Activated T-helper 2 cell treated with anti-CD3 and anti-CD28 coated beads, Interferon-gamma antibody, Interleukin-2, Interleukin-4, amounts not matched to agents 10 μg/mL and 5 μg/mL and 100 μg/mL, durations not matched to agents 14 hours and 24 hours and 36 hours (primary cell): Measurements from ENCODE around the gene BORCS5. TPM values are rescaled to one million over a fixed set of nuclear protein-coding genes. Genes with fewer than 3 reads are reported as not detected.
A peak's percentile ranks its signal among the peaks of the same experiment; 100 is the strongest.
"Not testable (repeated sequence)": the region's sequence is repeated elsewhere in the genome, so short reads cannot be mapped to it uniquely, and the experiment has no call there.

ENCODE experiments used
- DNase-seq: peaks from one replicate; pipeline ENCODE4 v3.0.0; 2021; ENCODE audit warnings: low spot score
- H3K27ac Mint-ChIP-seq: one replicate; pipeline ENCODE4 v1.8.0; 2021; ENCODE audit warnings: mixed read lengths
- H3K27me3 Mint-ChIP-seq: one replicate; pipeline ENCODE4 v1.8.0; 2021; ENCODE audit warnings: low read depth, mixed read lengths
- H3K36me3 Mint-ChIP-seq: one replicate; pipeline ENCODE4 v1.8.0; 2021; ENCODE audit warnings: low read depth, mixed read lengths
- H3K4me1 Mint-ChIP-seq: one replicate; pipeline ENCODE4 v1.8.0; 2021; ENCODE audit warnings: low read depth, mixed read lengths
- H3K4me3 Mint-ChIP-seq: one replicate; pipeline ENCODE4 v1.8.0; 2021; ENCODE audit warnings: low read depth, mild to moderate bottlenecking, moderate library complexity, mixed read lengths
- H3K9me3 Mint-ChIP-seq: one replicate; pipeline ENCODE4 v1.8.0; 2021; ENCODE audit warnings: mixed read lengths
- intact Hi-C: fragments of 100-400 bp; cut with micrococcal nuclease; formaldehyde crosslinking; loops from one replicate; pipeline ENCODE4 v1.15.1; 2023
- total RNA-seq: library from RNA; stranded (reverse); gene quantifications from 2 replicates; pipeline ENCODE4 v1.2.3, GENCODE V29; 2022

BORCS5 gene
- total RNA-seq, 1 donor from 2014 or later, result 45.9 TPM

DNA sequence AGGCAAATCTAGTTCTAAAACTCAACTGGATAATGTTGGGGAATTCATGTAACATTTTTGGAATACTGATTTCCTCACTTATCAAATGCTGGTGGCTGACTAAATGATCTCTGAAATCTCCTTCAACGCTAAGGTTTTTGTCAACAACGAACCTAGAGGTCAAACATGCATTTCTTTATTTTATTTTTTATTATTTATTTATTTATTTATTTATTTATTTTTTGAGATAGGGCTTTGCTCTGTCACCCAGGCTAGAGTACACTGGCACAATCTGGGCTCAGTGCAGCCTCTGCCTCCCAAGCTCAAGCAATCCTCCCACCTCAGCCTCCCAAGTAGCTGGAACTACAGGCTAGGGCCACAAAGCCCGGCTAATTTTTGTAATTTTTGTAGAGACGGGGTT is 141.3 kb downstream of the BORCS5 start:
- Mint-ChIP-seq H3K9me3 (no peaks in the 10 kb centered on the region), H3K36me3 (peaks cover 42% of the 10 kb centered on the region), H3K27ac (no peak overlapping the region), H3K4me1 (peaks cover 40% of the 10 kb centered on the region), H3K4me3 (no peak overlapping the region), H3K27me3 (no peaks in the 10 kb centered on the region)
- DNase-seq, result no peak
- intact Hi-C loops, result no loop called here

- H3K27me3 Mint-ChIP-seq, result no peaks in the 10 kb centered on the region
- intact Hi-C loops, result no loop called here
- peaks cover 51% of the 10 kb centered on the region for H3K36me3 Mint-ChIP-seq
- H3K4me1 Mint-ChIP-seq, result peaks cover 51% of the 10 kb centered on the region
- no peak overlapping the region for H3K4me3 Mint-ChIP-seq
- no peak for DNase-seq
- peak overlapping the region; percentile 10 for H3K27ac Mint-ChIP-seq
- H3K9me3 Mint-ChIP-seq, result no peaks in the 10 kb centered on the region
These were observed 143.2 kb downstream of the BORCS5 start for GRCh38 chr12:12499909-12500604.

GRCh38 chr12:12501121-12501520 is 144.2 kb downstream of the BORCS5 start:
- H3K4me3 Mint-ChIP-seq, result no peak overlapping the region
- intact Hi-C loops, result loop anchor here (1.0 kb wide), 1 partner anchor 18 kb away; no protein-coding TSS in a partner anchor
- H3K27me3 Mint-ChIP-seq, result no peaks in the 10 kb centered on the region

DNA sequence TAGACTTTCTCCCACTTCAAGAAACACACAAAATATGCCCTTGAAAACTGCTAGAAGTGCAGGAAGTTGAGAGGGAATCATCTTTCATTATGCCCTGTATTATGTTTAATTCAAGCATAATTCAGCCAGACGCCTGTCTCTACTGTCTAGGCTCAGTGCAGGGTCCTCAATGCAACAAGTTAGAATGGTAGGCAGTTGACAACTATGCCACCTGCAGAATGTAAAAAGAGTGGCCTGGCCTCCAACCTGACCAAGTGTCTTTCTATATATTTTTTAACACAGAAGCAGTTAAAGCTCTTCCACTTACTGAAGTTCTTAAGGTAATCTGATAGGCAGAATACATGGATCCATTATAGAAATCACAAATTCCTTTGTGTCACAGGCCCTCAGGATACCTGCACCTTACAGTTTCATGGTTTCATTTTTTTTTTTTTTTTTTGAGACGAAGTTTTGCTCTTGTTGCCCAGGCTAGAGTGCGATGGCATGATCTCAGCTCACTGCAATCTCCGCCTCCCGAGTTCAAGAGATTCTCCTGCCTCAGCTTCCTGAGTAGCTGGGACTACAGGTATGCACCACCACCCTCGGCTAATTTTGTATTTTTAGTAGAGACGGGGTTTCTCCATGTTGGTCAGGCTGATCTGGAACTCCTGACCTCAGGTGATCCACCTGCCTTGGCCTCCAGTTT is 145.4 kb downstream of the BORCS5 start:
- H3K27ac Mint-ChIP-seq, result peak overlapping the region; percentile 93

More at GRCh38 chr12:12501121-12501520, 144.2 kb downstream of the BORCS5 start:
- Mint-ChIP-seq H3K27ac (peak overlapping the region; percentile 89), H3K36me3 (peaks cover 55% of the 10 kb centered on the region), H3K9me3 (no peaks in the 10 kb centered on the region), H3K4me1 (peaks cover 54% of the 10 kb centered on the region)
- DNase-seq, result no peak

GRCh38 chr12:12502815-12503151 is 145.9 kb downstream of the BORCS5 start:
- intact Hi-C loops, result no loop called here
- Mint-ChIP-seq H3K27me3 (no peaks in the 10 kb centered on the region), H3K4me1 (peaks cover 59% of the 10 kb centered on the region), H3K4me3 (no peak overlapping the region), H3K36me3 (peaks cover 57% of the 10 kb centered on the region), H3K27ac (peak overlapping the region; percentile 93), H3K9me3 (no peaks in the 10 kb centered on the region)
- DNase-seq, result no peak

More for the DNA sequence above, 145.4 kb downstream of the BORCS5 start:
- H3K27me3 Mint-ChIP-seq, DNase-seq, H3K4me3 Mint-ChIP-seq, H3K9me3 Mint-ChIP-seq, intact Hi-C loops: not testable (repeated sequence)
- peaks cover 58% of the 10 kb centered on the region for H3K4me1 Mint-ChIP-seq
- H3K36me3 Mint-ChIP-seq, result peaks cover 56% of the 10 kb centered on the region

DNA sequence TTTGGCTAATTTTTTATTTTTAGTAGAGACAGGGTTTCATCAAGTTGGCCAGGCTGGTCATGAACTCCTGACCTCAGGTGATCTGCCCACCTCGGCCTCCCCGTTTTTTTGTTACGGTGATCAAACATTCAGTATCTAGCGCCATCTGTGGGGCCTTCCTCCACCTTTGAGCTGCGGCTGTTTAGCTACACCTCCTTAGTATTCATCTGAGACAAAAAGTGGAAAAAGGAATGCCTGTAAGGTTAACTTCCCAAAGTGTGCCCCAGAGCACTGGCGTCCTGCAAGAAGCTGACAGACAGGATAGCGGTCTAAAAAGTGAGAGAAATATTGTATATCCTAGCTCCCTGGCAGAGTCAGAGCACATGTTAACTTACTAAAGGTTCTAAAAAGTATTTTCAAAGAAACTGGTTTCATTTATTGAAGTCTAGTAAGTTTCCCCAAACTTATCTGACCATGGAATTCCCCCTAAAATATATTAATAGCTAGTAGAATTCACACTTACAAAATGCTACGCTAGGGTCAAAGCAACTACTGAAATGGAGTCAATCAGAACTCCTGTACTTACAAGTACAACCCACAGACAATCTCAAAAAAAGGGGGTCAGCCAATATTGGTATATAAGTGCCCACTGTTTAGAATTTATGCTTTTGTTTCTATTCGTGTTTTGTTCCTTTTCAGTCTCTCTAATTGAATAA is 146.7 kb downstream of the BORCS5 start:
- intact Hi-C loops, result no loop called here
- H3K4me1 Mint-ChIP-seq, result peaks cover 66% of the 10 kb centered on the region
- no peak for DNase-seq

GRCh38 chr12:12505544-12506495 is 148.9 kb downstream of the BORCS5 start:
- peak overlapping the region; percentile 97 for H3K27ac Mint-ChIP-seq
- intact Hi-C loops, result loop anchor here (1.0 to 5.0 kb wide), 5 partner anchors 19 to 211 kb away; partner anchors contain the start of gene CDKN1B
- H3K9me3 Mint-ChIP-seq, result no peaks in the 10 kb centered on the region
- peaks cover 44% of the 10 kb centered on the region for H3K36me3 Mint-ChIP-seq
- peaks cover 70% of the 10 kb centered on the region for H3K4me1 Mint-ChIP-seq
- DNase-seq, result no peak
- H3K4me3 Mint-ChIP-seq, result peak overlapping the region; percentile 53
- no peaks in the 10 kb centered on the region for H3K27me3 Mint-ChIP-seq

More for the DNA sequence above, 146.7 kb downstream of the BORCS5 start:
- Mint-ChIP-seq H3K4me3 (no peak overlapping the region), H3K27me3 (no peaks in the 10 kb centered on the region), H3K9me3 (no peaks in the 10 kb centered on the region), H3K36me3 (peaks cover 64% of the 10 kb centered on the region), H3K27ac (peak overlapping the region; percentile 93)

DNA sequence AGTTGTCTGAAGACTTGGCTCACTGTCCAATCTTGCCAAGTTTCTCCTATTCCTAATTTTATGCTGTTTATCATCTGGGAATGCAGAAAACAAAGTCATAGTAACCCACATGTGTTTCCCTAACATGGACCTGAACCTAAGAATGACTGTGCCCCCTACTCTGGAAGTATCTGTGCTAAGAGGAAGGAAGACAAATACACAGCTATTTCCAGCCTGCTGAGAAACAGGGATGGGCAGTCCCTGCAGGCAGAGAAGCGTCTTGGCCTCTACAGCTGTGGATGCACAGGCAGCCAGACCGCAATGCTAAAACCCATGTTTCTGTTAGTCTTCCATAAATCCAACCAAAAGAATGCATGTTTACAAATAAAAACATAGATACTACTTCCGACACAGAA is 149.6 kb downstream of the BORCS5 start:
- no peaks in the 10 kb centered on the region for H3K27me3 Mint-ChIP-seq
- H3K4me1 Mint-ChIP-seq, result peaks cover 64% of the 10 kb centered on the region
- no peak for DNase-seq
- intact Hi-C loops, result loop anchor here (1.0 to 5.0 kb wide), 5 partner anchors 19 to 211 kb away; partner anchors contain the start of gene CDKN1B
- H3K4me3 Mint-ChIP-seq, result peak overlapping the region; percentile 53
- no peaks in the 10 kb centered on the region for H3K9me3 Mint-ChIP-seq
- H3K27ac Mint-ChIP-seq, result peak overlapping the region; percentile 97
- peaks cover 37% of the 10 kb centered on the region for H3K36me3 Mint-ChIP-seq

DNA sequence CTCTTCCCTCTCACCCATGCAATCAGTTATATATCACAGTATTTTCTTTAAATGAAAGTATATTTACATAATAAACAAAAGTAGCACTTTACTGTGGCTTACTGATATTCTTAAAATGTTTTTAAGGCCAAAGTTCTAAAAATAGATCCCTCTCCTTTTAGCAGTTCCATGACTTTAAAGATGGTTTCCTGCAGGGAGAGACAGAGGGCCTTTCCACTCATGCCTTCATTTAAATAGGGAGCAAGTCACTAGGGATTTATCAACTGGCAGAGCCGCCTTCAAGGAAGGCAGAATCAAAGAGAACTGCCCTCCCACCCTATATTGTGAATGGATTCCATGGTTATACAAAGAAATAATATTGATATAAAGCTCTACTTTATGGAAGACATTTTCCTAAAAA is 150.2 kb downstream of the BORCS5 start:
- Mint-ChIP-seq H3K27ac (peak overlapping the region; percentile 97), H3K4me3 (peak overlapping the region; percentile 53), H3K27me3 (no peaks in the 10 kb centered on the region), H3K36me3 (peaks cover 37% of the 10 kb centered on the region), H3K4me1 (peaks cover 62% of the 10 kb centered on the region), H3K9me3 (no peaks in the 10 kb centered on the region)
- intact Hi-C loops, result loop anchor here (2.0 to 5.0 kb wide), 3 partner anchors 32 to 210 kb away; partner anchors contain the start of gene CDKN1B
- no peak for DNase-seq

GRCh38 chr12:12508612-12509011 is 151.7 kb downstream of the BORCS5 start:
- Mint-ChIP-seq H3K4me1 (peaks cover 51% of the 10 kb centered on the region), H3K9me3 (no peaks in the 10 kb centered on the region), H3K4me3 (no peak overlapping the region), H3K27ac (peak overlapping the region; percentile 26), H3K27me3 (no peaks in the 10 kb centered on the region), H3K36me3 (peaks cover 33% of the 10 kb centered on the region)
- intact Hi-C loops, result loop anchor here (5.0 kb wide), 1 partner anchor 209 kb away; the partner anchor contains the start of gene CDKN1B
- DNase-seq, result no peak

- intact Hi-C loops, result no loop called here
- Mint-ChIP-seq H3K27me3 (no peaks in the 10 kb centered on the region), H3K27ac (peak overlapping the region; percentile 68), H3K9me3 (no peaks in the 10 kb centered on the region), H3K36me3 (peaks cover 39% of the 10 kb centered on the region), H3K4me1 (peaks cover 47% of the 10 kb centered on the region), H3K4me3 (no peak overlapping the region)
- DNase-seq, result no peak
These were observed 153.3 kb downstream of the BORCS5 start for GRCh38 chr12:12510141-12510540.

GRCh38 chr12:12510551-12510950 is 153.7 kb downstream of the BORCS5 start:
- H3K36me3 Mint-ChIP-seq, result peaks cover 38% of the 10 kb centered on the region
- peaks cover 43% of the 10 kb centered on the region for H3K4me1 Mint-ChIP-seq
- H3K27ac Mint-ChIP-seq, result peak overlapping the region; percentile 68
- no peaks in the 10 kb centered on the region for H3K27me3 Mint-ChIP-seq
- H3K9me3 Mint-ChIP-seq, result no peaks in the 10 kb centered on the region
- DNase-seq, result no peak
- no peak overlapping the region for H3K4me3 Mint-ChIP-seq
- intact Hi-C loops, result no loop called here
